ENCODE measurements around the gene MYO1A.

Gene MYO1A

GRCh38 chr12:56994231-56994746 is 55.6 kb downstream of the MYO1A start:
- H3K27ac ChIP-seq = no peak overlapping the region
- TF ChIP-seq ZFX (IDR thresholded peaks at IDR 0.05; ENCODE audit: borderline replicate concordance) = no peak
- TF ChIP-seq, protein P1, sequence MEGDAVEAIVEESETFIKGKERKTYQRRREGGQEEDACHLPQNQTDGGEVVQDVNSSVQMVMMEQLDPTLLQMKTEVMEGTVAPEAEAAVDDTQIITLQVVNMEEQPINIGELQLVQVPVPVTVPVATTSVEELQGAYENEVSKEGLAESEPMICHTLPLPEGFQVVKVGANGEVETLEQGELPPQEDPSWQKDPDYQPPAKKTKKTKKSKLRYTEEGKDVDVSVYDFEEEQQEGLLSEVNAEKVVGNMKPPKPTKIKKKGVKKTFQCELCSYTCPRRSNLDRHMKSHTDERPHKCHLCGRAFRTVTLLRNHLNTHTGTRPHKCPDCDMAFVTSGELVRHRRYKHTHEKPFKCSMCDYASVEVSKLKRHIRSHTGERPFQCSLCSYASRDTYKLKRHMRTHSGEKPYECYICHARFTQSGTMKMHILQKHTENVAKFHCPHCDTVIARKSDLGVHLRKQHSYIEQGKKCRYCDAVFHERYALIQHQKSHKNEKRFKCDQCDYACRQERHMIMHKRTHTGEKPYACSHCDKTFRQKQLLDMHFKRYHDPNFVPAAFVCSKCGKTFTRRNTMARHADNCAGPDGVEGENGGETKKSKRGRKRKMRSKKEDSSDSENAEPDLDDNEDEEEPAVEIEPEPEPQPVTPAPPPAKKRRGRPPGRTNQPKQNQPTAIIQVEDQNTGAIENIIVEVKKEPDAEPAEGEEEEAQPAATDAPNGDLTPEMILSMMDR (IDR thresholded peaks at IDR 0.05) = no peak

DNA sequence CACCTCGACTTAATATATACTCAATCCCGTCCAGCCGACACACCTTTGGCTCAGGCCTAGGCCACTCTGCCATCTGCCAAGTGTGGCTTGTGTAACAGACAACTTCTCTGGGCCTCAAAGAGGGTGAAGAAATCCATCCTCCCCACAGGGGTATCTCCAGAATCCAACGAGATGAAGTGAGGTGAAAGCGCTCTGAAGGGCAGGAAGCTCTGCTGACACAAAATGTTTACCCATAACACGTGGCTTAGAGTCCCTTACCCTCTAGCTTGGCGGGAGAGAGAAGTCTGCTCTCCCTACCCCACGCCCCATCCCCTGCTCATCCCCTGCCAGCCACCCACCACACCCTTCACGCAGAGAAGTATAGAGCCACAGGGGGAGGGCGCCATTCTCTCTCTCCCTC is 56.6 kb downstream of the MYO1A start:
- no peak for TF ChIP-seq ZFX (IDR thresholded peaks at IDR 0.05; ENCODE audit: borderline replicate concordance)
- TF ChIP-seq, protein P1 (IDR thresholded peaks at IDR 0.05) = no peak
- no peak overlapping the region for H3K27ac ChIP-seq

DNA sequence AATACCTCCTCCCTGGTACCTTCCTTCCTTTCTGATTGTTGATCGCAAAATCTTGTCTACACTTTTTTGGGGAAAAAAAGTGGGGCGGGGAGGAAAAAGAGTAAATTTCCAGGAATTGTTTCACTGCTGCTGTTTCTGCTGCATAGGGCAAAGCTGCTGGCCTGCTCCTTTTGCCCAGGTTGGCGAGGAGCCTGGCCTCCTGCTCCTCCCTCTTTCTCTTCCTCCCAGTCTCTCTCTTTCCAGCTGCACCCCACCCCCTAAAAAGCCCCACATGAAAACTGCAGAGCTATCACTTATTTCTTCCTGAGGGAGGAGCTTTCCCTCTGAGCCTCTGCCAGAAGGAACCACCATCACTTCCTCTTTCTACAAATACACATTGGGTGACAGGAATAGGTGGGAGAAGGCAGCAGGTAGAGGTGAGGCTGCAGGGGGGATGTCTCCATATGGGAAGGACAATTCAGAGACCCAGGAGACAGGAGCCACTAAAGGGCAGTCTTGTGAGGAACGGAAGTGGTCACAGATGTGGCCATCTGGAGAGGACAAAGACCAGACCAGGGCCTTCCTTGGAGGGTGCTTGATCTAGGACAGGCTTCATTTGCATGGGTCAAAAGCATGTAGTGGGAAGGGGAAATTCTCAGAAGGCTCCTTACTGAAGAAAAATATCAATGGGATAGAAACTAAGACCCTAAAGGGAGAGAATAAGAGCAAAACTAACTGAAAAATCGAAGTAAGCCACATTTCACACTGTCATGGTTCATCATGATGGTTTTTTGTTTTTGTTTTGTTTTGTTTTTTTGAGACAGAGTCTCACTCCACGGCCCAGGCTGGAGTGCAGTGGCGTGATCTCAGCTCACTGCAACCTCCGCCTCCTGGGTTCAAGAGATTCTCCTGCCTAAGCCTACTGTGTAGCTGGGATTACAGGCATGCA is 58.3 kb downstream of the MYO1A start:
- no peak overlapping the region for H3K27ac ChIP-seq
- TF ChIP-seq, protein P1 (IDR thresholded peaks at IDR 0.05) = no peak
- no peak for TF ChIP-seq ZFX (IDR thresholded peaks at IDR 0.05; ENCODE audit: borderline replicate concordance)

- H3K27ac ChIP-seq = no peak overlapping the region
- TF ChIP-seq ZFX (IDR thresholded peaks at IDR 0.05; ENCODE audit: borderline replicate concordance) = no peak
Observed at GRCh38 chr12:56990648-56991318, 59.1 kb downstream of the MYO1A start.

- no peak overlapping the region for H3K27ac ChIP-seq
- no peak for TF ChIP-seq ZFX (IDR thresholded peaks at IDR 0.05; ENCODE audit: borderline replicate concordance)
- TF ChIP-seq, protein P1 (IDR thresholded peaks at IDR 0.05) = no peak
Observed at GRCh38 chr12:56989861-56990610, 59.9 kb downstream of the MYO1A start.

- TF ChIP-seq ZFX (IDR thresholded peaks at IDR 0.05; ENCODE audit: borderline replicate concordance) = no peak
- TF ChIP-seq, protein P1 (IDR thresholded peaks at IDR 0.05) = no peak
Observed at GRCh38 chr12:56988207-56988739, 61.7 kb downstream of the MYO1A start.

GRCh38 chr12:56987551-56988053 is 62.3 kb downstream of the MYO1A start:
- no peak for TF ChIP-seq ZFX (IDR thresholded peaks at IDR 0.05; ENCODE audit: borderline replicate concordance)
- TF ChIP-seq, protein P1 (IDR thresholded peaks at IDR 0.05) = peak; percentile 100
- H3K27ac ChIP-seq = no peak overlapping the region

More at GRCh38 chr12:56988207-56988739, 61.7 kb downstream of the MYO1A start:
- H3K27ac ChIP-seq = no peak overlapping the region

All from 22Rv1 (cell line).